Effector memory CD4-positive, alpha-beta T cell (primary cell): ENCODE data around the gene UPF1.

Experiments used
- DNase-seq, 3 donors: peaks; one replicate each; pipeline ENCODE4 v3.0.0-alpha.2; 2020
- H3K27ac ChIP-seq: 2 replicates; pipeline ENCODE4 v1.7.0; 2013; ENCODE audit warnings: mild to moderate bottlenecking, low read length, moderate library complexity; ENCODE audit not compliant: insufficient read depth, poor library complexity, severe bottlenecking
- H3K27me3 ChIP-seq: replicated peaks from 2 replicates; pipeline ENCODE4 v1.7.0; 2013; ENCODE audit warnings: mild to moderate bottlenecking, low read length; ENCODE audit not compliant: insufficient read depth, control insufficient read depth, poor library complexity, severe bottlenecking
- H3K36me3 ChIP-seq: 2 replicates; pipeline ENCODE4 v1.7.0; 2013; ENCODE audit warnings: mild to moderate bottlenecking, low read length, moderate library complexity; ENCODE audit not compliant: control insufficient read depth, insufficient read depth
- H3K4me1 ChIP-seq: 2 replicates; pipeline ENCODE4 v1.7.0; 2013; ENCODE audit warnings: low read length, mild to moderate bottlenecking; ENCODE audit not compliant: control insufficient read depth, insufficient read depth, poor library complexity, severe bottlenecking
- H3K4me3 ChIP-seq: 2 replicates; pipeline ENCODE4 v1.7.0; 2013; ENCODE audit warnings: low read length, low read depth, mild to moderate bottlenecking; ENCODE audit not compliant: insufficient read depth, poor library complexity, severe bottlenecking
- H3K9me3 ChIP-seq: 2 replicates; pipeline ENCODE4 v1.7.0; 2013; ENCODE audit warnings: mild to moderate bottlenecking, low read length, moderate library complexity; ENCODE audit not compliant: control insufficient read depth

Gene UPF1

DNA sequence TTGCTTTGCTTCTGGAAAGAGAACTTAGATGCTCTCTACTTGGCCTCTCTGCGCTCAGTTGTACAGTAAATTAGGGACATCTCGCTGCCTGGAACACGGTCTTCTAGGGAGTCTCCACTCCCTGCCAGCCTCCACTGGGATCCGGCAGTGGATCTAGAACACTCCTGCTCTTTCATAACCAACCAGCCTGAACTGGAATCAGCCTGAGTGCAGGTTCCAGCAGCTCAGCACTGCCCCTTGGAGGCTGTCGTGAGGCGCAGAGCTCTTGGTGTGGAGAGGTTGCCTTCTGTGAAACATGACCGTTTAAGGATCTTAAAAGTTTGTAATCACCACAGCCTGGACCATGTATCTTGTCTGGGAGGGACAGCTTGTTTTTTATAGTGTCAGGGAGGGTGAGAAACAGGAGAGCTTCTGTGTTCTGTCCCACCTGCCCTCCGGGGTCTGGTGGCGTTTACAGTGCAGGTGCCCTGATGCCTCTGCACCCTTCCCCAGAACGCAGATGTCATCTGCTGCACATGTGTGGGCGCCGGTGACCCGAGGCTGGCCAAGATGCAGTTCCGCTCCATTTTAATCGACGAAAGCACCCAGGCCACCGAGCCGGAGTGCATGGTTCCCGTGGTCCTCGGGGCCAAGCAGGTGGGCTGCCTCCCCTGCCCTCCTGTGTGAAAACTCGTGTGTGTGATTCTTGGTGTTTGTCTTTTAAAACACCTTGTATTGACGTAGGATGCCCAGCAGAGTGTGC, 24.8 kb downstream of the UPF1 start:
- Histone ChIP-seq H3K9me3 (no peaks in the 10 kb centered on the region), H3K27me3 (no peaks in the 10 kb centered on the region), H3K4me1 (no peaks in the 10 kb centered on the region), H3K4me3 (no peak overlapping the region), H3K36me3 (peaks cover 100% of the 10 kb centered on the region), H3K27ac (no peak overlapping the region)
- DNase-seq: no peak

DNA sequence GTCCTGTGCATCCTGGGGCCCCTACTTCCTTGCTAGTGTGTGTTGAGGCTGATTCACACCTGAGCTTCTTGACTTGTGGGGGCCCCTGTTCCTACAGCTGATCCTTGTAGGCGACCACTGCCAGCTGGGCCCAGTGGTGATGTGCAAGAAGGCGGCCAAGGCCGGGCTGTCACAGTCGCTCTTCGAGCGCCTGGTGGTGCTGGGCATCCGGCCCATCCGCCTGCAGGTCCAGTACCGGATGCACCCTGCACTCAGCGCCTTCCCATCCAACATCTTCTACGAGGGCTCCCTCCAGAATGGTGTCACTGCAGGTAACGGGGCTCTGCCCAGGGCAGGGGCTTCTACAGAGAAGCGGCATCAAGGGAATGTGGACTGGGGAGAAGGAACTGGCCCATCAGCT, 25.5 kb downstream of the UPF1 start:
- H3K4me1 ChIP-seq: no peaks in the 10 kb centered on the region
- no peaks in the 10 kb centered on the region for H3K27me3 ChIP-seq
- peaks cover 99% of the 10 kb centered on the region for H3K36me3 ChIP-seq
- H3K9me3 ChIP-seq: no peaks in the 10 kb centered on the region
- H3K27ac ChIP-seq: no peak overlapping the region
- no peak overlapping the region for H3K4me3 ChIP-seq
- DNase-seq: no peak

DNA sequence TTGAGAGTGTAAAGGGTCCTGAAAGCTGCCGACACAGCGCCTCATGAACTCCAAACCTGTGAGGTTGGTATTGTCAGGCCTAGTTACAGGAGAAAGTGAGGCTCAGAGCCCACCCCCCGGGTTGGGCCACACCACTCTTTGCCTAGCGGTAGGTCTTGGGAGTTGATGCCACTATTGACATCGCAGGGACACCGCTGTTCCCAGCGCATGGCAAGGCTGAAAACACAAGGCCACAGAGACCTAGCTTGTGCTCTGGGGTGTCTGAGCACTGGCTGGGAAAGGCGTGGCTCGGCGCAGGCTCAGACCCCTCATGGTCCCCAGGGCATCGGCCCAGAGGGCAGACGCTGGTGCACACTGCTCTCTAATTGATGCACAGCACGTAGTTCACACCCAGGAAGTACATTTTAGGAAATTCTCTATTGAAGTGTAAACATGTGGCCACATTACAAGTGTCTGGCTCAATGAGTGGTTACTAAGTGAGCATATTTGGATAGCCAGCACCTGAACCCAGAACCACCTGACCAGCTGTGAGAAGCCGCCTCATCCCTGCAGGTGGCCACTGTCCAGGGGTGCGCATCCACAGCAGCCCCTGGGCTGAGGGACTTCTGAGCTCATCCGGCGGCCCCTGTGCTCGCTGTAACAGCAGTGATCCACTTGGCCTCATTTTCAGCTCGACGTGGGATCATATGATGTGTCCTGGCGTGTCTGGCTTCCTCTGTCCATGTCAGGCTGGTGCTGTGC, 27.3 kb downstream of the UPF1 start:
- DNase-seq: no peak
- Histone ChIP-seq H3K36me3 (peaks cover 99% of the 10 kb centered on the region), H3K4me1 (no peaks in the 10 kb centered on the region), H3K27ac (no peak overlapping the region), H3K9me3 (no peaks in the 10 kb centered on the region), H3K27me3 (no peaks in the 10 kb centered on the region), H3K4me3 (no peak overlapping the region)

- Histone ChIP-seq H3K4me1 (no peaks in the 10 kb centered on the region), H3K27me3 (no peaks in the 10 kb centered on the region), H3K36me3 (peaks cover 99% of the 10 kb centered on the region), H3K27ac (no peak overlapping the region), H3K9me3 (no peaks in the 10 kb centered on the region), H3K4me3 (no peak overlapping the region)
- no peak for DNase-seq
Observed at GRCh38 chr19:18859676-18860301, 28.0 kb downstream of the UPF1 start.

GRCh38 chr19:18860302-18860700, 28.5 kb downstream of the UPF1 start:
- no peaks in the 10 kb centered on the region for H3K9me3 ChIP-seq
- peaks cover 99% of the 10 kb centered on the region for H3K36me3 ChIP-seq
- H3K27me3 ChIP-seq: no peaks in the 10 kb centered on the region
- DNase-seq: no peak
- no peaks in the 10 kb centered on the region for H3K4me1 ChIP-seq
- H3K4me3 ChIP-seq: no peak overlapping the region
- H3K27ac ChIP-seq: no peak overlapping the region

GRCh38 chr19:18860725-18861124, 29.0 kb downstream of the UPF1 start:
- no peak overlapping the region for H3K4me3 ChIP-seq
- no peak overlapping the region for H3K27ac ChIP-seq
- no peaks in the 10 kb centered on the region for H3K27me3 ChIP-seq
- no peaks in the 10 kb centered on the region for H3K9me3 ChIP-seq
- H3K36me3 ChIP-seq: peaks cover 99% of the 10 kb centered on the region
- no peak for DNase-seq
- H3K4me1 ChIP-seq: no peaks in the 10 kb centered on the region

DNA sequence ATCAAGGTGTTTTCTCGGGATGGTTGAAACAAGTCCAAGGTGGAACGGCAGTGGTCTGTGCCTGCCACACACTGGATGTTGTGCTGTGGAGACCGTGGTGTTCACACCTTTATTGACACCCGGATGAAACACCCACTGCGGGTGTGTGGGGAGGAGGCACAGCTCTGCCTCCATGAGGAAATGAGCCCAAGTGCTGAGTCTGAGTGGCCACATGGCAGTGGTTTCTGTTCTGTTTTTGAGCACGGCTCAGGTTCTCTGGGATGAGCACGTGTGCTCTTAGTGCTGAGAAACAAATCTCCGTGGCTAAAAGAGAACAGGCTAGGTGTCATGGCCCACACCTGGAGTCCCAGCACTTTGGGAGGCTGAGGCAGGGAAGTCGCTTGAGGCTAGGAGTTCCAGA, 29.5 kb downstream of the UPF1 start:
- no peaks in the 10 kb centered on the region for H3K27me3 ChIP-seq
- no peaks in the 10 kb centered on the region for H3K4me1 ChIP-seq
- no peak overlapping the region for H3K4me3 ChIP-seq
- no peaks in the 10 kb centered on the region for H3K9me3 ChIP-seq
- DNase-seq: no peak
- peaks cover 99% of the 10 kb centered on the region for H3K36me3 ChIP-seq
- H3K27ac ChIP-seq: no peak overlapping the region

DNA sequence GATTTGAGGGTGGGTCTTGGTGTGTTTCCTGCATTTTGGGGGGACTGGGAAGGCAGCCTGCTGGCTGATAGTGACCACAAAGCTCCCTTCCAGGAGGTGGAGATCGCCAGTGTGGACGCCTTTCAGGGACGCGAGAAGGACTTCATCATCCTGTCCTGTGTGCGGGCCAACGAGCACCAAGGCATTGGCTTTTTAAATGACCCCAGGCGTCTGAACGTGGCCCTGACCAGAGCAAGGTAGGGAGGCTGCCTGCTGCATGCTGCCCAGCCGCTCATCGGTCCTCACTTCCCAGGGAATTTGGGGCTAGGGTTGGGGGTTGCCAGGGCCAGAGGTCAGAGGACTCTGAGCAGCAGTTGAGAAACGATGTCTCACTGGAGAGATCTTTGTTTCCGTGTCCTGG, 30.2 kb downstream of the UPF1 start:
- Histone ChIP-seq H3K27ac (no peak overlapping the region), H3K9me3 (no peaks in the 10 kb centered on the region), H3K27me3 (no peaks in the 10 kb centered on the region), H3K4me3 (no peak overlapping the region), H3K4me1 (no peaks in the 10 kb centered on the region), H3K36me3 (peaks cover 96% of the 10 kb centered on the region)
- DNase-seq: no peak

DNA sequence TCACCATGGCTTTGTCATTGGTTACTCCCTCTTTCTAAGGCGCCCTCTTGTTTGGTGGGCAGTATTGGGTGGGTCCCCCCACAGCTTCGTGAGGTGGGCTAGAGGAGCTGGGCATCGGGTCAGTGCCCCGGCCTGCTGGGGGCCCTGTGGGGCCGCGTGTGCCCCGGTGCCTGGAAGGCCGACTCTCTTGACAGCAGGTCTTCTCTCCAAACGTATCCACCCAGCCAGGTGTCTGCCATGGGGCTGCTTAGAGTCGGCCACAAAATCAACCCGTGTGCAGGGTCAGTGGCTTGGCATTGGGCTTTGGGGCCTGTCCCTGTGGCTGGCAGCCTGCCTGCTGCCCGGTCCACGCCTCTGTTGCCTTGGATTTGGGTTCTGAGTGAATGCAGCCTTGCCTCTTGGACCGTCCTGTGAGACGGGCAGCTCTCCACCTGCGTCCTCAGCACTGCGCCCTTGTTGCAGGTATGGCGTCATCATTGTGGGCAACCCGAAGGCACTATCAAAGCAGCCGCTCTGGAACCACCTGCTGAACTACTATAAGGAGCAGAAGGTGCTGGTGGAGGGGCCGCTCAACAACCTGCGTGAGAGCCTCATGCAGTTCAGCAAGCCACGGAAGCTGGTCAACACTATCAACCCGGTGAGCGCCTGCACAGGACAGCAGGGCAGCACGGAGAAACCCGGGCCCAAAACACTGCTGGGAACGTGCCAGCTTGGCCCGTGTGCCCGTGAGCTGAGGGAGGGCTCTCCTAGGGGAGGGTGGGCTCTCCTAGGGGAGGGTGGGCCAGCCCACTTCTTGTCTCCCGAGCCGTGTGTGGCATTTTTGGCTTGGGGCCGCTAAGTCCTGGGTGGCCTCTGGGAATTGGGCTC, 31.4 kb downstream of the UPF1 start:
- DNase-seq: no peak
- Histone ChIP-seq H3K27me3 (no peaks in the 10 kb centered on the region), H3K27ac (no peak overlapping the region), H3K36me3 (peaks cover 96% of the 10 kb centered on the region), H3K9me3 (no peaks in the 10 kb centered on the region), H3K4me1 (no peaks in the 10 kb centered on the region), H3K4me3 (no peak overlapping the region)
